ENCODE data around the gene FBXO40. TPM values are rescaled to one million over a fixed set of nuclear protein-coding genes. Genes with fewer than 3 reads are reported as not detected.

Gene FBXO40
- total RNA-seq, 4 donors from 2014 or later, result 0.08 to 0.16 TPM; not detected in 2

Small RNA genes within 50 kb of the gene (small RNA-seq; reads per million reads assigned to genes)
- 0 reads per million in 4 donors for gene RNU4-62P

Other genes starting within 250 kb of the FBXO40 start
- gene POLQ, start 47.4 kb upstream of the FBXO40 start, total RNA-seq, result under 1 TPM; 0.13 to 0.25 (median 0.15) TPM
- not detected for gene ARGFX, start 25.4 kb upstream of the FBXO40 start, total RNA-seq
- gene HCLS1, start 67.5 kb downstream of the FBXO40 start, total RNA-seq, result 10 to 100 TPM; 21.8 to 68.1 (median 28.9) TPM
- gene GOLGB1, start 156.4 kb downstream of the FBXO40 start, total RNA-seq, result 10 to 100 TPM; 67.9 to 94.3 (median 76.6) TPM
- 10 to 100 TPM in 3 of 4 donors, 1 to 10 TPM in 1; 10.0 to 28.8 (median 17.6) TPM for gene IQCB1, start 241.7 kb downstream of the FBXO40 start, total RNA-seq
- gene EAF2, start 241.8 kb downstream of the FBXO40 start, total RNA-seq, result 1 to 10 TPM; 2.0 to 4.8 (median 2.1) TPM